Liver (tissue), 9 donors: ENCODE data around the gene RBM28. TPM values are rescaled to one million over a fixed set of nuclear protein-coding genes. Genes with fewer than 3 reads are reported as not detected.

ENCODE experiments used
- DNase-seq: peaks from one replicate; pipeline ENCODE4 v3.0.0-alpha.2; 2017; ENCODE audit warnings: low spot score
- H3K27ac ChIP-seq, 2 donors: one replicate each; pipeline ENCODE4 v1.7.0; 2013; ENCODE audit warnings: inconsistent platforms in 2 of 2, low read length in 2 of 2, control low read depth in 1 of 2, low read depth in 1 of 2, mild to moderate bottlenecking in 1 of 2
- H3K27me3 ChIP-seq, 4 donors: one replicate each; pipeline versions ENCODE4 v1.6.1 to v1.7.0; 2013; ENCODE audit warnings: low read length in 3 of 4, inconsistent platforms in 1 of 4, mild to moderate bottlenecking in 1 of 4, moderate library complexity in 1 of 4; ENCODE audit not compliant: control insufficient read depth in 4 of 4, insufficient read depth in 4 of 4
- H3K36me3 ChIP-seq, 4 donors: one replicate each; pipeline versions ENCODE4 v1.6.1 to v1.7.0; 2013; ENCODE audit warnings: low read length in 3 of 4, mild to moderate bottlenecking in 3 of 4, low read depth in 1 of 4, moderate library complexity in 1 of 4; ENCODE audit not compliant: control insufficient read depth in 4 of 4, insufficient read depth in 3 of 4
- H3K4me1 ChIP-seq, 4 donors: one replicate each; pipeline versions ENCODE4 v1.6.1 to v1.7.0; 2013; ENCODE audit warnings: low read length in 3 of 4, mild to moderate bottlenecking in 3 of 4, moderate library complexity in 1 of 4; ENCODE audit not compliant: control insufficient read depth in 4 of 4, insufficient read depth in 4 of 4
- H3K4me3 ChIP-seq, 3 donors: one replicate each; pipeline versions ENCODE4 v1.6.1 to v1.7.0; 2013; ENCODE audit warnings: low read length in 3 of 3, control low read depth in 1 of 3, low read depth in 1 of 3, mild to moderate bottlenecking in 1 of 3
- H3K9ac ChIP-seq, 2 donors: one replicate each; pipeline ENCODE4 v1.7.0; 2013; ENCODE audit warnings: low read length in 2 of 2, mild to moderate bottlenecking in 2 of 2, moderate library complexity in 2 of 2, control low read depth in 1 of 2, low read depth in 1 of 2
- H3K9me3 ChIP-seq, 4 donors: one replicate each; pipeline versions ENCODE4 v1.6.1 to v1.7.0; 2013; ENCODE audit warnings: low read length in 3 of 4; ENCODE audit not compliant: control insufficient read depth in 4 of 4
- EGR1 ChIP-seq, 2 donors: IDR thresholded peaks; 2 replicates each; pipeline ENCODE4 v1.6.1; 2016 to 2018; ENCODE audit warnings: antibody characterized with exemption in 2 of 2, low read depth in 2 of 2
- FOXA1 ChIP-seq: IDR thresholded peaks from 2 replicates; pipeline ENCODE4 v1.6.1; 2016; ENCODE audit warnings: antibody characterized with exemption
- GABPA ChIP-seq, 2 donors: IDR thresholded peaks in 1 of 2; conservative IDR thresholded peaks in 1 of 2; 2 replicates each; pipeline ENCODE4 v1.6.1; 2016; ENCODE audit warnings: antibody characterized with exemption in 2 of 2, mild to moderate bottlenecking in 1 of 2, moderate library complexity in 1 of 2
- HNF4A ChIP-seq, 2 donors: conservative IDR thresholded peaks; 2 replicates each; pipeline ENCODE4 v1.6.1; 2016; ENCODE audit warnings: antibody characterized with exemption in 2 of 2, mild to moderate bottlenecking in 2 of 2
- HNF4G ChIP-seq: IDR thresholded peaks from 2 replicates; pipeline ENCODE4 v1.6.1; 2016; ENCODE audit warnings: antibody characterized with exemption
- JUND ChIP-seq, 2 donors: IDR thresholded peaks; 2 replicates each; pipeline ENCODE4 v1.6.1; 2016; ENCODE audit warnings: antibody characterized with exemption in 2 of 2
- NR2F2 ChIP-seq: IDR thresholded peaks from 2 replicates; pipeline ENCODE4 v1.6.1; 2016; ENCODE audit warnings: antibody characterized with exemption
- RAD21 ChIP-seq, 2 donors: IDR thresholded peaks; 2 replicates each; pipeline ENCODE4 v1.6.1; 2016; ENCODE audit warnings: antibody characterized with exemption in 2 of 2, mild to moderate bottlenecking in 2 of 2
- RXRA ChIP-seq, 2 donors: IDR thresholded peaks; 2 replicates each; pipeline ENCODE4 v1.6.1; 2017 to 2018; ENCODE audit warnings: antibody characterized with exemption in 2 of 2, mild to moderate bottlenecking in 1 of 2
- SP1 ChIP-seq: IDR thresholded peaks from 2 replicates; pipeline ENCODE4 v1.6.1; 2018; ENCODE audit warnings: antibody characterized with exemption, mild to moderate bottlenecking
- TAF1 ChIP-seq: conservative IDR thresholded peaks from 2 replicates; pipeline ENCODE4 v1.6.1; 2016; ENCODE audit warnings: antibody characterized with exemption, mild to moderate bottlenecking
- WGBS: extraction: QIAGEN DNeasy Blood & Tissue Kit; methylation state at CpG from one replicate; pipeline ENCODE4 v1.1.7; 2013; 5-methylcytosine and 5-hydroxymethylcytosine counted together
- polyA plus RNA-seq, 2 donors: library from polyadenylated mRNA; stranded (reverse) in 1 of 2; unstranded in 1 of 2; fragments of 200-250 nt in 1 of 2; fragments of >200 nt in 1 of 2; fragmentation: Nextera tagmentation in 1 of 2; extraction: Ambion mirVana in 1 of 2; gene quantifications; one replicate each; pipeline versions ENCODE4 v1.2.1 to v1.2.3, GENCODE V29; 2013 to 2015
- total RNA-seq, 2 donors: library from RNA; depleted of rRNA; stranded (reverse); fragments of >200 nt; gene quantifications; one replicate each; pipeline ENCODE4 v1.2.3, GENCODE V29; 2014
- TF ChIP-seq, protein P1 (sequence below): IDR thresholded peaks from 2 replicates; pipeline ENCODE4 v1.6.1; 2016; ENCODE audit warnings: antibody characterized with exemption
- TF ChIP-seq, protein P2 (sequence below): IDR thresholded peaks from 2 replicates; pipeline ENCODE4 v1.6.1; 2016; ENCODE audit warnings: antibody characterized with exemption
- TF ChIP-seq, protein P3 (sequence below): fragments of 150-350 bp; IDR thresholded peaks from 2 replicates; pipeline ENCODE4 v1.5.1; 2017; ENCODE audit warnings: improper control_type of control experiment, low read depth, low read length; ENCODE audit not compliant: missing input control
- donor health status: healthy.
- donor health status: healthy.
- donor health status: healthy.
- donor health status: healthy.
- donor health status: healthy.

RBM28 gene
- total and polyA plus RNA-seq, 4 donors: 3.6 to 16.1 (median 11.7) TPM

DNA sequence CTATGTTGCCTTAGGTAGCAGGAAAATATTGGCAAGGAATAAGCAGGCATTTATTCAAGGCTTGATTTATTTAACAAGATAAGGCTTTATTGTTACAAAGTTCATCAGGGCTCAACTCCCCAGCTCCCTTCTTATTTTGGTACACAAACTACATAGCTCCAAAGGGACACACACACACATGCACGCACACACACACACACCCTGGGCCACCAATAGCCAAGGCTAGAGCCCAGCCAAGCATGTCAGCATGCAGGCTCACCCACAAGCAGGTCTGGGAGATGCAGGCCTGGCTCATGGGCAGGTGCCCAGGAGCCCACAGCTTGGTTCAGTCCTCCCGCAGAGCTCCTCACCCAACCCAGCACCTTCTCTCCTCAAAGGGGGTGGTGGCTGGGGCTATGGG lies 79.2 kb downstream of the RBM28 start:
- H3K9ac ChIP-seq: no peak overlapping the region
- WGBS: 67% methylated on average over 2 of the region's 2 CpGs
- H3K4me1 ChIP-seq: no peaks in the 10 kb centered on the region
- no peak overlapping the region for H3K4me3 ChIP-seq
- no peak overlapping the region for H3K27ac ChIP-seq
- DNase-seq: no peak
- H3K27me3 ChIP-seq: peaks cover 0 to 3% (median 0%) of the 10 kb centered on the region in 4 donors
- H3K36me3 ChIP-seq: no peaks in the 10 kb centered on the region
- TF ChIP-seq, protein P1, sequence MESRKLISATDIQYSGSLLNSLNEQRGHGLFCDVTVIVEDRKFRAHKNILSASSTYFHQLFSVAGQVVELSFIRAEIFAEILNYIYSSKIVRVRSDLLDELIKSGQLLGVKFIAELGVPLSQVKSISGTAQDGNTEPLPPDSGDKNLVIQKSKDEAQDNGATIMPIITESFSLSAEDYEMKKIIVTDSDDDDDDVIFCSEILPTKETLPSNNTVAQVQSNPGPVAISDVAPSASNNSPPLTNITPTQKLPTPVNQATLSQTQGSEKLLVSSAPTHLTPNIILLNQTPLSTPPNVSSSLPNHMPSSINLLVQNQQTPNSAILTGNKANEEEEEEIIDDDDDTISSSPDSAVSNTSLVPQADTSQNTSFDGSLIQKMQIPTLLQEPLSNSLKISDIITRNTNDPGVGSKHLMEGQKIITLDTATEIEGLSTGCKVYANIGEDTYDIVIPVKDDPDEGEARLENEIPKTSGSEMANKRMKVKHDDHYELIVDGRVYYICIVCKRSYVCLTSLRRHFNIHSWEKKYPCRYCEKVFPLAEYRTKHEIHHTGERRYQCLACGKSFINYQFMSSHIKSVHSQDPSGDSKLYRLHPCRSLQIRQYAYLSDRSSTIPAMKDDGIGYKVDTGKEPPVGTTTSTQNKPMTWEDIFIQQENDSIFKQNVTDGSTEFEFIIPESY: no peak
- TF ChIP-seq, protein P2, sequence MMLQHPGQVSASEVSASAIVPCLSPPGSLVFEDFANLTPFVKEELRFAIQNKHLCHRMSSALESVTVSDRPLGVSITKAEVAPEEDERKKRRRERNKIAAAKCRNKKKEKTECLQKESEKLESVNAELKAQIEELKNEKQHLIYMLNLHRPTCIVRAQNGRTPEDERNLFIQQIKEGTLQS: no peak
- TF ChIP-seq TAF1 (no peak), RXRA (IDR thresholded peaks at IDR 0.05) (no peak), JUND (IDR thresholded peaks at IDR 0.05) (no peak), SP1 (no peak), HNF4G (no peak), FOXA1 (no peak), HNF4A (conservative IDR thresholded peaks at IDR 0.05) (no peak), EGR1 (IDR thresholded peaks at IDR 0.05; ENCODE audit: low read depth in 2 of 2) (no peak)
- TF ChIP-seq, protein P3, sequence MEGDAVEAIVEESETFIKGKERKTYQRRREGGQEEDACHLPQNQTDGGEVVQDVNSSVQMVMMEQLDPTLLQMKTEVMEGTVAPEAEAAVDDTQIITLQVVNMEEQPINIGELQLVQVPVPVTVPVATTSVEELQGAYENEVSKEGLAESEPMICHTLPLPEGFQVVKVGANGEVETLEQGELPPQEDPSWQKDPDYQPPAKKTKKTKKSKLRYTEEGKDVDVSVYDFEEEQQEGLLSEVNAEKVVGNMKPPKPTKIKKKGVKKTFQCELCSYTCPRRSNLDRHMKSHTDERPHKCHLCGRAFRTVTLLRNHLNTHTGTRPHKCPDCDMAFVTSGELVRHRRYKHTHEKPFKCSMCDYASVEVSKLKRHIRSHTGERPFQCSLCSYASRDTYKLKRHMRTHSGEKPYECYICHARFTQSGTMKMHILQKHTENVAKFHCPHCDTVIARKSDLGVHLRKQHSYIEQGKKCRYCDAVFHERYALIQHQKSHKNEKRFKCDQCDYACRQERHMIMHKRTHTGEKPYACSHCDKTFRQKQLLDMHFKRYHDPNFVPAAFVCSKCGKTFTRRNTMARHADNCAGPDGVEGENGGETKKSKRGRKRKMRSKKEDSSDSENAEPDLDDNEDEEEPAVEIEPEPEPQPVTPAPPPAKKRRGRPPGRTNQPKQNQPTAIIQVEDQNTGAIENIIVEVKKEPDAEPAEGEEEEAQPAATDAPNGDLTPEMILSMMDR: no peak
- no peaks in the 10 kb centered on the region for H3K9me3 ChIP-seq

DNA sequence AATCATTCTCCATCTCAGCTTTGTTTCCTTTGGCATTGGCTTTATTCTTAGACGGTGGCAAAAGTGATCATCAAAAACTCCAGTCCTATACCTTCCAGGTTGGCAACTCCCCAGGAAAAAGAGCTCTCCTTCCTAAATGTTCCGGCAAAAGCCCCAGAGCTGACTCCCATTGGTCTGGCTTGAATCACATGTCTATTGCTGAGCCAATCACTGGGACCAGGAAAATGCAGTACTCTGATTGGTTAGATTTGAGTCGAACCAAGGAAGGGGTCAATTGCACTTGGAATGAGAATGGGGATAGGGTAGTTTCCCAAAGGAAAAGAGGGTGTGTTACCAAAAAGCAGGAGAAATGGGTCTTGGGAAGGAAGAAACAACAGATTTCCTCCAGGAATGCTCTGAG lies 80.3 kb downstream of the RBM28 start:
- H3K9me3 ChIP-seq: no peaks in the 10 kb centered on the region
- no peaks in the 10 kb centered on the region for H3K36me3 ChIP-seq
- H3K27me3 ChIP-seq: peaks cover 0 to 3% (median 0%) of the 10 kb centered on the region in 4 donors
- no peaks in the 10 kb centered on the region for H3K4me1 ChIP-seq
- no peak overlapping the region for H3K4me3 ChIP-seq
- DNase-seq: no peak
- no peak overlapping the region for H3K27ac ChIP-seq
- WGBS: 81% methylated on average over 3 of the region's 3 CpGs
- TF ChIP-seq HNF4G (no peak), RAD21 (IDR thresholded peaks at IDR 0.05) (no peak), RXRA (IDR thresholded peaks at IDR 0.05) (no peak), JUND (IDR thresholded peaks at IDR 0.05) (no peak), GABPA (IDR thresholded peaks at IDR 0.05 in 1 of 2, conservative IDR thresholded peaks at IDR 0.05 in 1 of 2) (no peak), NR2F2 (no peak)
- TF ChIP-seq, protein P2: no peak
- TF ChIP-seq, protein P1: no peak
- no peak overlapping the region for H3K9ac ChIP-seq
